Activated CD4-positive, alpha-beta T cell treated with anti-CD3 and anti-CD28 coated beads, Interleukin-2, amount 50 U/mL, for 24 hours (primary cell): ENCODE measurements around the gene ORMDL3.
"Not testable (repeated sequence)": the region's sequence is repeated elsewhere in the genome, so short reads cannot be mapped to it uniquely, and the experiment has no call there.

Experiments used
- DNase-seq, 2 donors: peaks; one replicate each; pipeline ENCODE4 v3.0.0-alpha.2; 2020; ENCODE audit warnings: low read depth in 1 of 2, low spot score in 1 of 2

ORMDL3 gene

DNA sequence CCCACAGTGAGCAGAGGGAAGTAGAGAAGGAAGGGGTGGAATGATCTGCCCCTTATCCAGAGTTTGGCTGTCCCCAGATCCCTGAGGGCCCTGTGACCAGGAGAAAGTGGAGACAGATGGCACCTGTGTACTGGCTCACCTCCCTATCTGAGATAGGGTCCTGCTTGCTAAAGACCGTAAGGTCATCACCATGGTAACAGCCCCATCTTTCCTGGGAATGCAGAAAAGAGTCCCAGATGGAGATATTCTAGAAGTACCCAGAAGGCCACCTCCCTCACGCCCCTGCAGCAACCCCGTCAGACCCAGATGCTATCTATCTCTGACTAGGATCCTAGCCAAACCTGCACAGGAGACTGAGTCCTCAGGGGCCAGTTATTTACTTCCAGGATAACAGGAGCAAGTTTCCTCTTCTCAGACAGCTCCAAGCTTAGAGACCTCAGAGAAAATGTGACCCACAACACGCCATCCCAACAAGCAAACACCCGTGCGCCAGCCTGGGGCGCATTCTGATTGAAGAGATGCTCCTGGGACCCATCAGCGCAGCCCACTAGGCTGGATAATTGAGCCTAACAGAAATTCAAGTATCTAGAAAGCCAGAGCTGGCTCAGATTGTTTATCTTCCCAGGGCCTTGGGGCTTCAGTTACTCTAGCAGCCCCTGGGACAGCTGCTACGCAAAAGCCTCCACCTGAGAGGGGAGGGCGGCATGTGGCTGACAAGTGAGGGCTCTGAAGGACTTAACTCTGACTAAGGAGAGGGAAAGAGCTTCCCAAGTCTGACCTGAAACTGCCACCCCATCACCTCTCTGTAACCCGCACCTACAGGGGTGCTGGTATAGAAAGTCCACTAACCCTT, 1.9 kb downstream of the ORMDL3 start:
- DNase-seq = no peak

DNA sequence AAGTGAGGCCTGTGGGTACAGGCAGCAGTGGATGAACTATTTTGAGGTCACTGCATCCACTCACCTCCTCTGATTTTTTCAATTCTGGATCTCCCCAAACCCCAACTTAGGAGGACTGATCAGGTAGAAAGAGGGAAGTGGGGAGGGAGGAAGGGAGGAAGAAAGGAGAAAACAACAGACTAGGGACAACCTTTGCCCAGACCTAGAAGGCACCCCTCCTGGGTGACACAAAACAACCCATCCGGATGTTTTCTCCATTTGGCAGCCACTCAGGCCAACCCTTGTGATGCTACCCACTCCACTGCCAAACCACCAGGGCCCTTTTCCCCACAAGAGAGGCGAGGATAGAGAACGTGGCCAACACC, 2.7 kb downstream of the ORMDL3 start:
- DNase-seq = no peak

DNA sequence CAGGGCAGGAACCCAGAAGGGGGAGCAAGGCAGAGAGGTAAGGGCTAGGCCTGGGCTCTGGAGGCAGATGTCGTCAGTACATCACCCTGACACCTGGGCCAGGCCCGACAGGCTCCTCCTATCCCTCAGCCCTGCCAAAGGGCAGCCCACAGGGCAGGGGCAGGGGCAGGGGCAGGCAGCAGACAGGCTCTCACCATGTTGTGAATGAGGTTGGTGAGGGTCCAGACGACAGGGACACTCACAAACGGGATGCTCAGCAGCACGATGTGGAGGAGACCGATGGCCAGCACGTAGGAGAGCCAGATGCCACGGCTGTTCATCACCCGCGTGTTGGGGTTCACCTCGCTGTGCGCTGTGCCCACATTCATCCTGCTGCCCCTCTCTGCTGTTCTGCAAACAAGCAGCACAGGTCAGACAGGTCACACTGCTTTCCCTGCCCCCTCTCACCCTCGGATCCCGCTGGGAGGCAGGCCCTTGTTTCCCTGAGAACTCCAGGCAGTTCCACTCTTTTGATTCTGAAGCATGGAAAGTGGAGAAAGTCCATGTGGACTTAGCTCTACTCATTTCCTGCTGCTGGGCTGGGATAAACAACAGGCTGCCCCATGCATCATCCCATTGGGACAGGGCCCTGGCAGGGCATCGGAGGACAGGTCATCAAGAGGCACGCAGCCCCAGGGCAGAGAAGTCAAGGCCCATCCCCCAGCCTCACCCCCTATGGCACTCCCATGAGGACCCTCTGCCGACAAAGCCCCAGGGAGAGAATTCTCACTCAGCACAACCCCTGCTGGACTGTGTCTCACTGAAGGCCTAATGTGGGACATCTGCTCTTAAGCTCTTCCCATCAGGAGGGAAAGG, 3.3 kb downstream of the ORMDL3 start:
- no peak for DNase-seq

DNA sequence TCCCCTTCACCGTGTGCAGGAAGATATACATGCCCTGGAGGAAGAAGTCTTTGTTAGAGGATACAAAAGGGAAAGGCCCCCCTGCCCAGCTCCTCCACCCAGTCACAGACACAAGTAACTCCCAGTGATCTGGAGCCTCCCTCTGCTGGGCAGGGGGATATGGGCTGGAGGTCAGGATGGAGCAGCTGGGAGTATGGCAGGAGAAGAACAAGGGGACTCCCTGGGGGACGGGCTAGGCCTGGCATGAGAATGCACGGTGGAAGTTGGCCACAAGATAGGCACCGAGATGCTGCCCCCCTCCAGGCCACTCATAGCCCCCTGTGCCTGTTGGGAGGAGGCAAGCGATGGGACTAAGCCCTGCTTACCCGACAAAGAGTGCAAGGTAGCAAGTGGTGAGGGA, 4.2 kb downstream of the ORMDL3 start:
- no peak for DNase-seq

DNA sequence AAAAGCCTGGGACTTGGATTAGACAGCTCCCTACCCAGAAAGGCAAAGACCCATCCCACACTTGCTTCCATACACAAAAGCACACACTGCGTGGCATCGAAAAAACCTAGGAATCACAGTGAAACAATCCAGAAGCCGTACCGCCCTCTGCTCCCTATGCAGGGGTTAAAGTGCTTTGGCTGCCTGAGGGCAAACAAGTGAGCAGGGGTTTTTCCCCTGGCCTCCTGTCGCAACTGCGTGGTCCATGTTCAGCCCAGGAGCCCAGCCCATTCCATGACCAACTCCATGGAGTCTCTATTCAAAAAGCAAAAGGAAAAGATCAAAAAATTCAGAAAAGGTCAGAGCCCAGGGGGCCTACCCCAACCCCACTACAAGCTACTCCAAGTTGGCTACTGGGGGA, 5.4 kb downstream of the ORMDL3 start:
- DNase-seq = no peak

DNA sequence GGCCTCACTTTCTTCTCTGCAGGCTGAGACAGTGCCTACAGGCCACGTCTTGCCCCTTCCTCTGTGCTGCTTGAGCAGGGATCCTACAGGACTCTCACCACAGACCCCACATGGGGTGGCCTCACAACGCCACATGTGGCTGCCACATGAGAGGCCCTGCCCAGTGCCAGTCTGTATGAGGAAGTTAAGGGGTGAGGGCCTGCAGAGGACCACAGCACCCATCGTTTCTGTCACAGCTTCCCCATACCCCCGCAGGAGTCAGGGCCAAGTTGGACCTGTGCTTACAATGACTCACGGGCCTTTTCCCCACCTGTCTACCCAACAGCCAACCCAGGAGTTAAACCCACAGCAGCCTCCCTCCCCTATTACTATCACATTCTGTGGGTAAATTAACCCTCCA, 6.1 kb downstream of the ORMDL3 start:
- DNase-seq = no peak

DNA sequence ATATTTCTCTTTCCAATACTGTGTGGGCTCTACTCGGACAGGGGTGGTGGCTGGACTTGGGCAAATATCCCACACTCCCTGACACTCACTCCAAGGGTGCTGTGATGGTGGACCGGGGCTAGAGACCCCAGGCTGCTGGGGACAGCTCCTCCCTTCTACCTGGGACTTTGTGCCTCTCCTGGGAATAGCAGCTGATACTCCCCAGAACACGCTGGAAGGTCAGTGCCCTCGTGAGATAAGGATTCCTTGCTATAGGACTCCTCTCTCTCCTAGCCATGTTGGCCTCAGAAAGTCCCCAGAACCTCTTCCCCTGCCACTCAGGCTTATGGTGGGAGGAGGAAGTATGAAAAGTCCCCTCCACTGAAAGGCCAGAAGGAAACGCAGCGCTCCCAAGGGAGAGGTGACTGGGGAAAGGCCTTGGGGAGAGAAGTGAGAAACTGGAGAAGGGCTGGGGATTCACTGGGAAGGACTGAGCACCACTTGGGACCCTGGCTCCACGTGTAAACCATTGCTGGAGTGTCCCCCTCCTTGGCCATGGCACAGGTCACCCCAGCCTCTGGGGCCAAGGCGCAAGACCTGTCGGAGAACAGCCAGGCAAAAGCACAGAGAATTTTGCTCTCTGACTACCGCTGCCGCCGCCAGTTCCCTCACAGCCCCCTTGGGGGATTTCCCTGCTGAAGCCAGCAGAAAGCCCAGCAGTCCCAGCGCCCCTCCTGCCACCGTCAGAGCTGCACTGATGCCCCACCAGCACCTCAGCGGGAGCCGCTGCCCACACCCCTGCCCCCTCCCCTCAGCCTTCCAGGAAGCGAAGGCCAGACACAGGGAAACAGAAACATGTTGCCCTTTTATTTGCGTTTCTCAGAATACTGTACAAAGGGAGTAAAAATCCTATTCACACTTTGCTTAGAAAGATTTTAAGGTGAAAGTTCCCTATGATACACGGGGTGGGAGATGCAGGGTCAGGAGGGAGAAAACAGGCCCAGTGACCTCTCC, 6.9 kb downstream of the ORMDL3 start:
- no peak for DNase-seq

DNA sequence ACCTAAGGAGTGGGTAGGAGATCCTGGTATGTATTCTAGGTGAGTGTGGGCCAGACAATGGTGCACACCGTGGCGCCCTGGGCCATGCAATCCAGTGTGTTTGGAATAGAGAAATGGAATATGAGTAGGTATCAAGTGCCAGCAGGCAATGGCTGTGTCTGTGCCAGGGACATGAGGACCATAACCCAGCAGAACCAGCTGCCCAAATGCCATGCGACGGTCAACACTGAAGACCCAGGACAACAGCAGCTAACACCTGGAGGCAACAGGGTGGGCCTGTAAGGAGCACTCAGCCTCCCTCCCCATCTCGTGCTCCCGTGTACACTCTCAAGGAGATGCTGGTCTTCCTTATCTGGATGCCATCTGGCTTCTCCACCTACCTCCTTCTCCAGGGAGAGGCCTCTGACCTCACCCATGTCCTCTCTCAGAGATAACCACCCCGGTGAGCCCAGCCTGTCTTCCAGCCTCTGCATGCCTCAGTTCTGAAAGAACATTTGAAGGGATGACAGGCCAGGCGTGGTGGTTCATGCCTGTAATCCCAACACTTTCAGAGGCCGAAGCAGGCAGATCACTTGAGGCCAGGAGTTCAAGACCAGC, 8.2 kb downstream of the ORMDL3 start:
- DNase-seq = no peak

DNA sequence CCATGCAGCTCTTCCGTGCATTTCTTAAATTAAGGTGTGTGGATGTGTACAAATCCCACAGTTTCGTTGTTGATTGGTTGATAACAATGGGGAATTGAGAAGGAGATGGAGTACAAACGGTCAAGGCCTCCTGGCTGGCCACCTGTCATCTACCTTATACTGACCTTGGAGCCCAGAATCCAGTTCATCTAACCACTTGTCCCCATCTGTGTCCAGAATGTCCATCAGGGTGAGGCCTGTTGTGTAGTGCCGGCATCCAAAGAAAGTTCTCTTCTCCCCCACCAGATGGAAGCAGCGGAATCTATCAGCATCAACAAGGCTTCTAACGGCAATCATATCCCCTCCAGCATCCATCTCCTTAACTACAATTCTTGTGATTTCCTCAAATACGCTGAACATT, 10.5 kb downstream of the ORMDL3 start:
- DNase-seq = no peak

DNA sequence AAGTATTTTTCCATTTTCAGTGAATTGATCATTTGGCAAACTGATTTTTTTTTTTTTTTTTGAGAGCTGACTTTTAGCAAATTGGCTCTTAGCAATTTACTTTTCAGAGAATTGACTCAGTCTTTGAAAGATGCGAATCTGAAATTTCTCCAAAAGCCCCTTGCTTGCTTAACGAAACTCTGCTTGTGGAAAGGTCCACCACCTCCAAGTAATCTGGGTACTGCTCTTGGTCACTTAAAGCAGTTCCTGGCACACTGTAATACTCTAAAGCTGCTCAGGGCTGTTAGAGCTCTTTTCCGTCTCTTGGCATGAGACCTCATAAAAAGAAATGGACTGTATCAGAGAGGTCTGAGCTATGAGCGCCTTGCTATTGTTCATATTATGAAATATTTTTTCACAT, 11.8 kb downstream of the ORMDL3 start:
- no peak for DNase-seq

DNA sequence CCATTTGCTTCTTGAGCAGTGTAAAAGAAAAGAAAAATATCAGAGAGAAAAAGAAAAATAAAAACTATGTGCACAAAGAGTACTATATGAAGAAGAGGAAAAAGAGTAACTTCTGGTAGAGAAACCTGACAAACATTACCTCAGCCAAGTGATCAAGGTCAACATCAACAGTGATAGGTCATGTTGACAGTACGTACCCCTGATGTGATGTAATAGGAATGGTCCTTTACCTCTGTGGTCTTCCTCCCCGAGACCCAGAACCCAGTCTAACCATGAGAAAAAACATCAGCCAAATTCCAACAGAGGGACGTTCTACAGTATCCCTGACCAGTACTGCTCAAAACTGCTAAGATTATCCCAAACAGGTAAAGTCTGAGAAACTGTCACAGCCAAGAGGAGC, 13.4 kb downstream of the ORMDL3 start:
- DNase-seq = no peak

DNA sequence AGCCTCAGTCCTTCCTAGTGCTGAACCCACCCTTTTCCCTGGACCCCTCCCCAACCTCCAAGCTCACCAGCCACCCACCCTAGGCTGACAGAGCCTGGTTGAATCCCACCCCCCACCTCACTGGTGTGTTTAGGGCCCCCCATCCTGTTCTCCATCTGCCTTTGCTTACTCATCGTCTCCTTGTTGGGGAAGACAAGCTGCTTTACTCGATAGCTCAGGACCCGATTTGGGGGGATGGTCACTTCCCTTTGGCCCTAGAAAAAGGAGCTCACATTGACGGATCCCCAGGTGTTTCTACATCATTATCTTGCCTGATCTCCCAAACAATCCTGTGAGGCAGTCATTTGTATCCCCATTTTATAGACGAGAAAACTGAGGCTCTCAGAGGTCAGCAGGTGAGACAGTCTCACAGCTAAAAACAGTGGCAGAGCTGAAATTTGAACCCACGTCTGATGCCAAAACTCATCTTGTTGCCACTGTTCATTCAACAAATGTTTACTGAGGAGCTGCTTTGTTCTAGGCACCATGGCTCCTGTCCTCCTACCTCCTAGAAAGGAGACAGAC, 18.5 kb downstream of the ORMDL3 start:
- no peak for DNase-seq

DNA sequence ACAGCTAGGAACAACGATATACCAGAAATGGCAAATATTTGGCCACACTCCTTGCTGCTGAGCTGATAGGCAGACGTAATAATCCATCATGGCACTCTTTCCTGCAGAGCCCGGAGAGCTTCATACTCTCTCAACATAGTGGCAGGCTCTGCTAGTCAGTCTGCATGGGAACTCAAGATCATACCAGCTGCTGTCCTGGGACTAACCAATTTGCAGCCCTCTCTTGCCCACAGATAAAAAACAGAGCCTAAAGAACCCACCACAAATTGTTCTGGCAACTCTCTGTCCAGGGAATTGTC, 22.5 kb downstream of the ORMDL3 start:
- no peak for DNase-seq

DNA sequence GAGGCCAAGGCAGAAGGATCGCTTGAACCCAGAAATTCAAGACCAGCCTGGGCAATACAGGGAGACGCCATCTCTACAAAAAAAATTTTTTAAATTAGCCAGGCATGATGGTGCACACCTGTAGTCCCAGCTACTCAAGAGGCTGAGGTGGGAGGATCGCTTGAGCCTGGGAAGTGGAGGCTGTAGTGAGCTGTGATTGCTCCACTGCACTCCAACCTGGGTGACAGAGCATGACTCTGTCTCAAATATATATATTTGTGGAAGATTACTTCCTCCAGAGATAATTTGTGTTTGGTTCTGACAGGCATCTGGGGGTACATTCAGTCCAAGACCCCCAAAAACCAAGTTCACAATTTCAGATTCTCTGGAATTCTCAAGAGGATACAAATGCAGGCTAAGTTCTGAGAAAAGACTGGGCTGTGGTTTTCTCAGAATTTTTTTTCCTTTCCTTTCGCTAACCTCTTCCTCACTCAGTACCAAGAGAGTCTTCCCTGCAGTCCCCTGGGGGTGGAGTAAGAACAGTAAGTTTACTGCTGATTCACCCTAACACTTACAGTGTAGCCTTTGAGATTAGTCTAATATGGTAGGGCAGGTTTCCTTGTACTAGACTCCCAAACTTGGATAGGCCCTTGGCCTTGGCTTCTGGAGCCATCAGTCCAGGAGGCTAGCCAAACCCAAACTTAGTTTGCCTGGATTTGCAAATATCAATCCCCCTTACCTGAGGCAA, 24.1 kb downstream of the ORMDL3 start:
- no peak for DNase-seq

DNA sequence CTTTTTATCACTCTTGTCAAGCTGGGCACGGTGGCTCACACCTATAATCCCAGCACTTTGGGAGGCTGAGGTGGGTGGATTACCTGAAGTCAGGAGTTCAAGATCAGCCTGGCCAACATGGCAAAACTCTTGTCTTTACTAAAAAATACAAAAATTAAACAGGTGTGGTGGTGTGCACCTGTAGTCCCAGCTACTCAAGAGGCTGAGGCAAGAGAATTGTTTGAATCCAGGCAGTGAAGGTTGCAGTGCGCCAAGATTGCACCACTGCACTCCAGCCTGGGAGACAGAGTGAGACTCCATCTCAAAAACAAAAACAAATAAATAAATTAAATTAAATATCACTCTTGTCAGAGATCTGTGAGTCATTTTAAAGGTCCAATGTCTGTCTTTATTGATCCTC, 25.4 kb downstream of the ORMDL3 start:
- not testable (repeated sequence) for DNase-seq

DNA sequence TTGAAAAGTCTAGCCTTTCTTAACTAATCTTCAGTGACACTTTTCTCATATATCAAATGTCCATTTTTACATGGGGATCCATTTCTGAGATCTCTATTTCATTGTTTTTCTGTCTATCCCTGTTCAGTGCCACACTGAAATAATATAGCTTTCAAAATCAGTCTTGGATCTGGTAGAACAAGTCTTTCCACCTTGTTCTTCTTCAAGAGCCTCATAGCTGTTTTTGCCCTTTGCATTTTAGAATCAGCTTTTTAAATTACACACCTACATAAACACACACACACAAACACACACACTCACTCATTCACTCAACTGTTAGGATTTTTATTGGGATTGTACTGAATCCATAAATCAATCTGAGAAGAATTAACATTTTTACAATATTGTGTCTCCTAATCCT, 28.2 kb downstream of the ORMDL3 start:
- no peak for DNase-seq

DNA sequence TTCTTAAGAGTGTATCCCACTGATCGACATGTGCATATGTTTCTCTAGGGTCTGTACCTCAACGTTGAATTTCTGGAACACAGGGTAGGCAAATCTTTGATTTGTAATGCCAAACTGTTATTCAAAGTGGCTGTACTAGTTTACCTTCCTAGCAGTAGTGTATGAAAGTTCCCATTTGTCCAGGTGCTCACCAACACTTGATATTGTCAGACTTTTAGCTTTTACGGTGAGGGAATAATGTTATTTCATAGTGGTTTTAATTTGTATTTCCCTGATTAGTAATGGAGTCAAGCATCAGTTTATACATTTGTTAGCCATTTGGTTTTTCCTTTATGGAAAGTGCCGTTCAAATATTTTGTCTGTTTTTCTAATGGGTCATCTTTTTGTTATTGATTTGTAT, 29.3 kb downstream of the ORMDL3 start:
- DNase-seq = no peak

DNA sequence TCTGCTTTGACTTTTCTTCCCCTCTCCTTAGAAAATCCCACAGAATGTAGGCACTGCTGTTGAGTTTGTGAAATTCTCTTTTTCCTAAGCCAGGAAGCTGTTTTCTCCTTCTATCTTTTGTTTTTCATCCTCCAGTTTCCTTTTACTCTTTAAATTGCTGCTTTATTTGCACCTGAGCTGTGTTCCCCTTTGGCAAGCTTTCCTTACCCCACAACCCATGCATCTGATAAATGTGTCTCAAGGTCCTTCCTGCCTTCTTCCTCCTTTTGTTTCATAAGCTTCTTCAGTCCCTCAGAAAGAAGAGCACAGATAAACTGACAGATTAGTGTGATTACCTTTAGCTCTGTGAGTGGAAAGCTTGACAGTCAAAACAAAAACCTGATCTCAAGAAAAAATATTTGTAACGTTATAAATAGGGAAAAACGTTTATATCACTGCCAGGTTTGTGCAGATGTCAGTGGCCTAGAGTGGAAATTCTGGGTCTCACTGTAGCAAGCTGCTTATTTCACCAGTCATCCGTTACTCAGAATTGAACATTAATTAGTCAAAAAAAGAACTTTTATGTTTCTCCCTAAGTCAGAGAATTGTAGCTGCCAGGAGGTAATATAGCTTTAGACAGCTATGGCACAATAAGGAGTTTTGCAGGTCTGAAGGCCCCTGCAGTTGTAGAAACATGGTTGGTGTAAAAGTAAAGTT, 32.6 kb downstream of the ORMDL3 start:
- DNase-seq = no peak

DNA sequence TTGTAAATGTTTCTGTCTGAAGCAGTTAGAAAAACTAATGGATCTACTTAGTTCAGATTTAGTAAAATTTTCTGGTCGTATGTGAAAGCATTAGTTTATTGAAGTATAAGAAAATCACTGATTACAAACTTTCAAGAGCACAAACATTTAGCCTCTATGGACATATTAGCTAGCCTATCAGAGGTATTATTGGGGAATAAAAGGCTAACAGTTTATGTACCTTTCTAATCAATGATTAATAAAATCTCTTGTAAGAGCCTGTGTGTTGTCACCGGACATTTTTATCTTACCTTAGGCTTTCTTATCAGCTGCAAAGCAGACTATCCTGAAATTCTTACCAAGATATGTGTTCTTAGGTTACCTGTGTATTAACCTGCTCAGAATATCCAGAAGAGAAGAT, 38.2 kb downstream of the ORMDL3 start:
- no peak for DNase-seq

DNA sequence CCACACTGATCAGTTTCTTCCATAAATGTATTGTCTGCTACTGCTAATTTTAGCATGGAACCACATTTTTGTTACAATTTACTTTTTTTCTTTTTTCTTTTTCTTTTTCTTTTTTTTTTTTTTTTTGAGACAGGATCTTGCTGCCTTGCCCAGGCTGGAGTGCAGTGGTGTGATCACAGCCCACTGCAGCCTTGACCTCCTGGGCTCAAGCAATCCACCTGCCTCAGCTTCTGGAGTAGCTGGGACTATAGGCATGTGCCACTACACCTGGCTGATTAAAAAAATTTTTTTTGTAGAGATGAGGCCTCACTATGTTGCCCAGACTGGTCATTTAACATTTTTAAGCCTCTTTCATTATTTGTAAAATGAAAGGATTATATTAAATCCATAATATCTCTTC, 40.3 kb downstream of the ORMDL3 start:
- no peak for DNase-seq
